HT1080 (cell line): ENCODE results near the gene NUP205. TPM values are rescaled to one million over a fixed set of nuclear protein-coding genes. Genes with fewer than 3 reads are reported as not detected.

Experiments
- DNase-seq: peaks from one replicate; pipeline ENCODE4 v3.0.0-alpha.2; 2015; ENCODE audit warnings: low read depth
- small RNA-seq: library from RNA; depleted of rRNA; stranded (forward); fragments of <200 nt; gene quantifications from one replicate; pipeline ENCODE3, GENCODE V24; 2014
- total RNA-seq: library from RNA; depleted of rRNA; stranded (reverse); fragments of >200 nt; shearing (Covaris generic); gene quantifications from 2 replicates; pipeline ENCODE4 v1.2.3, GENCODE V29; 2014; rRNA removed

The NUP205 gene
- total RNA-seq, 1 experiment from 2014 or later = 122 TPM

DNA sequence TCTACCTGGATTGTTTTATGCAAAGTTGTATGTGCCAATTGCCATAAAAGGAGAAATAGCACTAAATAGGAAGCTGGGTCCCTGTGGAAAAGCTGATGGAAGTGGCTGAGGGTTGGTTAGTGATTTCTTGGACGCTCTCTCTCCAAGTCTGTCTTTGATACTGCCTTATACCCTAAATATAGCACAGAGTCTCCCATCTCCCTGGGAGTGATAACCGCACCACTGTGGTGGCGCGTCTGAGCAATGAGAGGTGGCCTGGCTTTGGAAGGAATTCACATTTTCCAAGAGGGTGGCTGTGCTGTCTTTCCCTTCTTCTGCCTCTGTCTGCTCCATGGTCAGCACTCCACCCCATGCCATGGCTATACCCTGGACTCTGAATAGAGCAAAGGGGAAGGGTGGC is 135.8 kb downstream of the NUP205 start:
- DNase-seq = no peak

DNA sequence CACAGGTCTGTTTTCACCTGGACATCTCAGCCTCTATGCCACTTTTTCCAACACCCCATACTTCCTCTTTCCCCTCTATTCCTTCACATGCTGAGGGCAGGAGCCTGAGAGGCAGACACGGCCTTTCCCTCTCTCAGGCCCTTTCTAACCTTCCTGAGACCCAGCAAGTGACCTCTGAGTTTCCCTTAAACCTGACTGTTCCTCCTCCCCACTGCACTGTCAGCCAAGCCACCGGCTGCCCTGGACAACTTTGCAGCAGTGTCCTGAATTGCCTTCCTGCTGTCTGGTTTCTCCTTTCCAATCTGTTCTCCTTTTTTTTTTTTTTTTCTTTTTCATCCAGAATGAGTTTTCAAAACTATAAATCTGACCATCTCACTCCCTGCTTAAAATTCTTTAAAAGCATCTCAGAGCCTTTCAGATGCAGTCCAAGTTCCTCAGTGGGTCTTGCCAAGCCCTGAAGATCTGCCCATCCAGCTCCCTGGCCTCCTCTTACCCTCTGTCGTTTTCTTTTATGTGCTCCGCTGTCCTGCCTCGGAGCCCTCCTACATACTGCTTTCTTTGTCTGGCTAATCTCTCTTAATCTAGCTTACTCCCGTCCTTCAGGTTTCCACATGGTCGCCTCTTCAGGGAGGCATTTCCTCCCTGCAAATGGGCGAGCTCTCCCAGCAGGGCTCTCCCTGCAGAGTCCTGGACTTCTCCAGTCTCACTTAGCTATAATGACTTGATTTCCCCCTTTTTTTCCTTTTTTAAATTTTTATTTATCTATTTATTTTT is 139.7 kb downstream of the NUP205 start:
- no peak for DNase-seq

Small RNA genes within 50 kb of the gene (small RNA-seq; reads per million reads assigned to genes)
- not detected for gene RNU6-1154P

Other genes starting within 250 kb of the NUP205 start
- 9.3 and 13.2 TPM in 2 replicates for gene CNOT4, start 47.8 kb upstream of the NUP205 start, total RNA-seq
- gene STMP1, start 104.6 kb downstream of the NUP205 start, total RNA-seq = 9.0 and 9.3 TPM in 2 replicates
- gene SLC13A4, start 170.3 kb downstream of the NUP205 start, total RNA-seq = not detected in 2 replicates
- gene FAM180A, start 190.9 kb downstream of the NUP205 start, total RNA-seq = not detected in 2 replicates